Fibroblast of lung (primary cell): ENCODE data around the gene IL6.

ENCODE experiments used
- EZH2 ChIP-seq: IDR thresholded peaks from 2 replicates; pipeline ENCODE4 v1.5.1; 2012; ENCODE audit warnings: low read length, control low read depth, mild to moderate bottlenecking; ENCODE audit errors: missing control alignments
- TF ChIP-seq, protein P1 (sequence below), 2 donors: IDR thresholded peaks in 1 of 2; conservative IDR thresholded peaks in 1 of 2; 1 replicate in 1 of 2; 2 replicates in 1 of 2; pipeline ENCODE4 v1.5.1; 2011 to 2012; ENCODE audit warnings: low read length in 2 of 2, control low read depth in 1 of 2, inconsistent platforms in 1 of 2, low read depth in 1 of 2, mild to moderate bottlenecking in 1 of 2

DNA sequence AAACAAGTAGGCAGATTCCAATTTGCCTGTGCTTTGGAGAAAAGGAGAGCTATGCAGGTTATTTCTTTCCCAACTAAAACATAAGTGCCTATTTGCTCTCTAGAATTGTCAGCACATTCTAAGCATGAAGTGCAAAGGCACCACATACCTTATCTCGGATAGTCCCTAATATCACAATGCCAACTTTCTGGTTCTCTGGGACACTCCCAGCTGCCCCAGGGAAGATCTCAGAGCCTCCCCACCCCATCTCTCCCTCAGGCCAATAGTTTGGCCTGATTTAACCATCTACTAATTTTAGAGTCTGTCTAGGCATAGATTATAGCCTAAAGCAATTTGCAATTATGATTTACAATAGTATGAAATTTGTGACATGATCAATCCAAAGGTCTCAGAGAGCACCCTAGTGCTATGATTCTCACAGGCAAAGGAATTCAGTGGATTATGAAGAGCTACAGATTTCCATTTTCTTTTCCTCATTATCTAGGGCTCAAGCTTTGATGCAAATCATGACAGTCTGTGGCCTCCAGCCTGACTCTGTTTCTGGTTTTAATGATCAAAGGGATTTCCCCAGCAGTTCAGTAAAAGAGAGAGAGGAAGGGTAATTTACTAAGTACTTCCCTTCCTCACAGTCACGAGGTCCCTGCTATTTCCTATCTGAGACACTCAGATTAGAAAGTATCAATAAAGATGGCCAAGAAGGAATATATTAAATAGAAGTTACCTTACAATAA, 29.0 kb upstream of the IL6 start:
- TF ChIP-seq, protein P1, sequence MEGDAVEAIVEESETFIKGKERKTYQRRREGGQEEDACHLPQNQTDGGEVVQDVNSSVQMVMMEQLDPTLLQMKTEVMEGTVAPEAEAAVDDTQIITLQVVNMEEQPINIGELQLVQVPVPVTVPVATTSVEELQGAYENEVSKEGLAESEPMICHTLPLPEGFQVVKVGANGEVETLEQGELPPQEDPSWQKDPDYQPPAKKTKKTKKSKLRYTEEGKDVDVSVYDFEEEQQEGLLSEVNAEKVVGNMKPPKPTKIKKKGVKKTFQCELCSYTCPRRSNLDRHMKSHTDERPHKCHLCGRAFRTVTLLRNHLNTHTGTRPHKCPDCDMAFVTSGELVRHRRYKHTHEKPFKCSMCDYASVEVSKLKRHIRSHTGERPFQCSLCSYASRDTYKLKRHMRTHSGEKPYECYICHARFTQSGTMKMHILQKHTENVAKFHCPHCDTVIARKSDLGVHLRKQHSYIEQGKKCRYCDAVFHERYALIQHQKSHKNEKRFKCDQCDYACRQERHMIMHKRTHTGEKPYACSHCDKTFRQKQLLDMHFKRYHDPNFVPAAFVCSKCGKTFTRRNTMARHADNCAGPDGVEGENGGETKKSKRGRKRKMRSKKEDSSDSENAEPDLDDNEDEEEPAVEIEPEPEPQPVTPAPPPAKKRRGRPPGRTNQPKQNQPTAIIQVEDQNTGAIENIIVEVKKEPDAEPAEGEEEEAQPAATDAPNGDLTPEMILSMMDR (conservative IDR thresholded peaks at IDR 0.05 in 1 of 2, IDR thresholded peaks at IDR 0.05 in 1 of 2; ENCODE audit: low read depth in 1 of 2, low read length in 2 of 2), result no peak
- no peak for TF ChIP-seq EZH2
